DOHH2 (cell line): Measurements from ENCODE around the gene MARCHF3.

Experiments
- CTCF ChIP-seq: fragments of 200-600 bp; sonication (generic); IDR thresholded peaks from one replicate; pipeline ENCODE4 v1.5.1; 2014; ENCODE audit warnings: antibody characterized with exemption, mild to moderate bottlenecking, low read depth, low read length; ENCODE audit not compliant: poor library complexity, severe bottlenecking
- EZH2phosphoT487 ChIP-seq: fragments of 200-600 bp; sonication (generic); IDR thresholded peaks from 2 replicates; pipeline ENCODE4 v1.6.1; 2017; ENCODE audit warnings: borderline replicate concordance, mild to moderate bottlenecking, antibody characterized with exemption, low read length, moderate library complexity, mixed read lengths

DNA sequence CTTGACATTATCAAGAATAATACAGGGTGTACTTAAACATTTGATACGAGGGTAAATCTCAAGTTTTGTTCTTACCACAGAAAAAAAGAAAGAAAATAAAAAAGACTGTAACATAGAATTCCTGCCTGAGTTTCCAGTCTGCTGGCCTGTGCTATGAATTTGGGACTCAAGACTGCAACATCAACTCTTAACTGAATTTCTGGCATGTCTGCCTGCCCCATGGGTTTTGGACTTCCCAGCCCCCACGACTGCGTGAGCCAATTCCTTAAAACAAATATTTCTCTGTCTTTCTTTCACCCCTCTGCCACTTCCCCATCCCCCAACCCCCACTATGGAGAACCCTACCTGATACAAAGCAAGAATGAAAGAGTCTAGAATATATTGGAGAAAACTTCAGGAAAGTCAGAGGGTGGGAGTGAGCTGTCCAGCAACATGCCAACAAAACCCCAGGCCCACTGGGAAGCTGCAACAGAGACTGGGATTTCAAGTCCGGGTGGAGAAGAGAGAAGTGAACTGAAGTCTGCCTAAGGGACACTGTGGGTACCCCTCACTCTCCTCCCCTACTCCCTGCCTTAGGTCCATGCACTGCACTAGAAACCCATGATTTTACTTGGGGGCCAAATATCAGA, 43.0 kb downstream of the MARCHF3 start:
- TF ChIP-seq CTCF: no peak
- no peak for TF ChIP-seq EZH2phosphoT487
